Activated B cell treated with CpG ODN at 0.5 μM for 24 hours (primary cell): ENCODE results near the gene GINS2. TPM values are rescaled to one million over a fixed set of nuclear protein-coding genes. Genes with fewer than 3 reads are reported as not detected.

Experiments
- ATAC-seq: fragments of 200-7000 bp; cut with Tn5 transposase; one replicate; pipeline ENCODE4 v1.10.0; 2021; ENCODE audit warnings: low read depth, mild to moderate bottlenecking, moderate library complexity
- CTCF ChIA-PET: fragments of 350-600 bp; sonication (Branson Sonifier 250); formaldehyde crosslinking; loops from one replicate; lab custom pipeline; 2021; ENCODE audit warnings: antibody characterized with exemption; lab: Charles Lee
- POLR2A ChIA-PET: fragments of 350-600 bp; sonication (Branson Sonifier 250); formaldehyde crosslinking; loops from one replicate; lab custom pipeline; 2021; ENCODE audit warnings: antibody characterized with exemption; lab: Charles Lee
- DNase-seq: peaks from one replicate; pipeline ENCODE4 v3.0.0; 2022
- H3K27ac Mint-ChIP-seq: one replicate; pipeline ENCODE4 v1.8.0; 2020; ENCODE audit warnings: mixed read lengths
- H3K27me3 Mint-ChIP-seq: one replicate; pipeline ENCODE4 v1.8.0; 2021; ENCODE audit warnings: mixed read lengths
- H3K36me3 Mint-ChIP-seq: one replicate; pipeline ENCODE4 v1.8.0; 2021; ENCODE audit warnings: low read depth, mixed read lengths
- H3K4me1 Mint-ChIP-seq: one replicate; pipeline ENCODE4 v1.8.0; 2021; ENCODE audit warnings: mixed read lengths
- H3K4me3 Mint-ChIP-seq: one replicate; pipeline ENCODE4 v1.8.0; 2020; ENCODE audit warnings: mild to moderate bottlenecking, mixed read lengths
- H3K9me3 Mint-ChIP-seq: one replicate; pipeline ENCODE4 v1.8.0; 2020; ENCODE audit warnings: mixed read lengths
- CTCF ChIP-seq: fragments of 200-600 bp; IDR thresholded peaks from one replicate; pipeline ENCODE4 v1.8.0; 2022; ENCODE audit warnings: antibody characterized with exemption, mild to moderate bottlenecking
- intact Hi-C: fragments of 100-400 bp; cut with micrococcal nuclease; formaldehyde crosslinking; loops from one replicate; pipeline ENCODE4 v1.15.1; 2024
- total RNA-seq: library from RNA; stranded (reverse); gene quantifications from 2 replicates; pipeline ENCODE4 v1.2.3, GENCODE V29; 2022

The GINS2 gene
- total RNA-seq, 1 donor from 2014 or later = 6.0 TPM

GRCh38 chr16:85689285-85689949 is 663 bp upstream of the GINS2 start:
- CTCF ChIA-PET = no interaction called here
- DNase-seq = no peak
- H3K4me1 Mint-ChIP-seq = peaks cover 24% of the 10 kb centered on the region
- intact Hi-C loops = loop anchor here (1.0 to 5.0 kb wide), 7 partner anchors 9 to 1628 kb away; partner anchors contain the start of genes C16orf95, COX4I1, EMC8 and GSE1
- no peak for ATAC-seq
- no peaks in the 10 kb centered on the region for H3K27me3 Mint-ChIP-seq
- no peak overlapping the region for H3K27ac Mint-ChIP-seq
- no peak for TF ChIP-seq CTCF
- H3K9me3 Mint-ChIP-seq = no peaks in the 10 kb centered on the region
- peak overlapping the region; percentile 57 for H3K4me3 Mint-ChIP-seq
- H3K36me3 Mint-ChIP-seq = no peaks in the 10 kb centered on the region
- POLR2A ChIA-PET = interaction anchor here (0.8 to 1.5 kb wide), 2 partner anchors 9 to 13 kb away, joined by 3 read pairs; no protein-coding TSS in a partner anchor

DNA sequence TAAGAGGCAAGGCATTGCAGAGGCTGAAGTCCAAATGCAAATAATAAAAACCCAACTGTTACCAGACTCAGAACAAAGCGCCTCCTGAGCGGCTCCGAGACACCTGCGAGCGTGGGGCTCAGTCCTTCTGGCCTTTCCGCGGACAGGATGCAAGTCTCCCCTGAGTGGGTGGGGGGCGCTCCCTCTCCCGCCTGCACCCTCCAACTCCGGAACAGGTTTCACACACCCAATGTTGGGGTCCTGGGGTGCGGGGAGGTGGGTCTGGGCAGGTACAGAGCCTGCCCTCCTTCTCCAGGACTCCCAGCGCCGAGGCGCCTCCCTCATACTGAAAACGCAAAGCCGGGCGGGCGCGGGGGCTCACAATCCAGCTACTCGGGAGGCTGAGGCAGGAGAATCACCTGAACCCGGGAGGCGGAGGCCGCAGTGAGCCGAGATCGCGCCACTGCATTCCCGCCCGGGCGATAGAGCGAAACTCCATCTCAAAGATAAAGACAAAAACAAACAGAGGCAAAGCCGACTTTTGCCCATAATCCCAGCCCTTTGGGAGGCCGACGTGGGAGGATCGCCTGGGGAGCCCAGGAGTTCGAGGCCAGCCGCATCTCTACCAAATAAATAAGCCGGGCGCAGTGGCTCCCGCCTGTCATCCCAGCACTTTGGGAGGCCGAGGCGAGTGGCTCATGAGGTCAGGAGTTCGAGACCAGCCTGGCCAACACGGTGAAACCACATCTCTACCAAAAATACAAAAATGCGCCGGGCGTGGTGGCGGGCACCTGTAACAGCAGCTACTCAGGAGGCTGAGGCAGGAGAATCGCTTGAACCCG is 893 bp downstream of the GINS2 start:
- Mint-ChIP-seq H3K36me3 (no peaks in the 10 kb centered on the region), H3K4me1 (peaks cover 24% of the 10 kb centered on the region), H3K4me3 (peak overlapping the region; percentile 68), H3K27ac (no peak overlapping the region), H3K9me3 (no peaks in the 10 kb centered on the region), H3K27me3 (no peaks in the 10 kb centered on the region)
- DNase-seq (no peak), ATAC-seq (no peak)
- TF ChIP-seq CTCF = no peak
- intact Hi-C loops = loop anchor here (2.0 to 5.0 kb wide), 3 partner anchors 69 to 1629 kb away; partner anchors contain the start of genes C16orf95 and GSE1
- CTCF ChIA-PET = no interaction called here
- POLR2A ChIA-PET = no interaction called here

GRCh38 chr16:85686912-85687591 is 1.7 kb downstream of the GINS2 start:
- no peaks in the 10 kb centered on the region for H3K9me3 Mint-ChIP-seq
- no peak for ATAC-seq
- no peak for DNase-seq
- peaks cover 24% of the 10 kb centered on the region for H3K4me1 Mint-ChIP-seq
- no peaks in the 10 kb centered on the region for H3K36me3 Mint-ChIP-seq
- peak overlapping the region; percentile 44 for H3K4me3 Mint-ChIP-seq
- ChIA-PET CTCF (no interaction called here), POLR2A (interaction anchor here (0.5 to 1.7 kb wide), 2 partner anchors 70 to 224 kb away, joined by 4 read pairs; no protein-coding TSS in a partner anchor)
- intact Hi-C loops = loop anchor here (5.0 kb wide), 2 partner anchors 75 to 1630 kb away; partner anchors contain the start of genes C16orf95 and GSE1
- H3K27me3 Mint-ChIP-seq = no peaks in the 10 kb centered on the region
- H3K27ac Mint-ChIP-seq = no peak overlapping the region
- TF ChIP-seq CTCF = no peak

- Mint-ChIP-seq H3K9me3 (no peaks in the 10 kb centered on the region), H3K27me3 (no peaks in the 10 kb centered on the region), H3K4me1 (peaks cover 30% of the 10 kb centered on the region), H3K27ac (peak overlapping the region; percentile 56), H3K36me3 (no peaks in the 10 kb centered on the region), H3K4me3 (no peak overlapping the region)
- intact Hi-C loops = loop anchor here (5.0 kb wide), 2 partner anchors 73 to 1632 kb away; partner anchors contain the start of genes C16orf95 and GSE1
- no peak for TF ChIP-seq CTCF
- ATAC-seq (no peak), DNase-seq (no peak)
- CTCF ChIA-PET = interaction anchor here (0.8 to 1.3 kb wide), 4 partner anchors 27 to 74 kb away, joined by 3 to 4 read pairs (median 3); no protein-coding TSS in a partner anchor
- POLR2A ChIA-PET = interaction anchor here (0.6 to 1.7 kb wide), 4 partner anchors 69 to 316 kb away, joined by 3 to 11 read pairs (median 4); no protein-coding TSS in a partner anchor
Measured at GRCh38 chr16:85685251-85685650, 3.5 kb downstream of the GINS2 start.
